VCaP (cell line): Measurements from ENCODE around the gene APOBEC4.
A peak's percentile ranks its signal among the peaks of the same experiment; 100 is the strongest.
"Not testable (repeated sequence)": the region's sequence is repeated elsewhere in the genome, so short reads cannot be mapped to it uniquely, and the experiment has no call there.

Source experiments
- H3K27ac ChIP-seq: fragments of 450-650 bp; 2 replicates; pipeline ENCODE4 v1.5.1; 2017
- TF ChIP-seq, protein P1 (sequence below): fragments of 450-650 bp; conservative IDR thresholded peaks from 2 replicates; pipeline ENCODE4 v1.5.1; 2017; ENCODE audit warnings: mild to moderate bottlenecking, moderate library complexity

Gene APOBEC4

GRCh38 chr1:183685112-183685713 is 32.1 kb upstream of the APOBEC4 start:
- TF ChIP-seq, protein P1, sequence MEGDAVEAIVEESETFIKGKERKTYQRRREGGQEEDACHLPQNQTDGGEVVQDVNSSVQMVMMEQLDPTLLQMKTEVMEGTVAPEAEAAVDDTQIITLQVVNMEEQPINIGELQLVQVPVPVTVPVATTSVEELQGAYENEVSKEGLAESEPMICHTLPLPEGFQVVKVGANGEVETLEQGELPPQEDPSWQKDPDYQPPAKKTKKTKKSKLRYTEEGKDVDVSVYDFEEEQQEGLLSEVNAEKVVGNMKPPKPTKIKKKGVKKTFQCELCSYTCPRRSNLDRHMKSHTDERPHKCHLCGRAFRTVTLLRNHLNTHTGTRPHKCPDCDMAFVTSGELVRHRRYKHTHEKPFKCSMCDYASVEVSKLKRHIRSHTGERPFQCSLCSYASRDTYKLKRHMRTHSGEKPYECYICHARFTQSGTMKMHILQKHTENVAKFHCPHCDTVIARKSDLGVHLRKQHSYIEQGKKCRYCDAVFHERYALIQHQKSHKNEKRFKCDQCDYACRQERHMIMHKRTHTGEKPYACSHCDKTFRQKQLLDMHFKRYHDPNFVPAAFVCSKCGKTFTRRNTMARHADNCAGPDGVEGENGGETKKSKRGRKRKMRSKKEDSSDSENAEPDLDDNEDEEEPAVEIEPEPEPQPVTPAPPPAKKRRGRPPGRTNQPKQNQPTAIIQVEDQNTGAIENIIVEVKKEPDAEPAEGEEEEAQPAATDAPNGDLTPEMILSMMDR, result peak; percentile 90

DNA sequence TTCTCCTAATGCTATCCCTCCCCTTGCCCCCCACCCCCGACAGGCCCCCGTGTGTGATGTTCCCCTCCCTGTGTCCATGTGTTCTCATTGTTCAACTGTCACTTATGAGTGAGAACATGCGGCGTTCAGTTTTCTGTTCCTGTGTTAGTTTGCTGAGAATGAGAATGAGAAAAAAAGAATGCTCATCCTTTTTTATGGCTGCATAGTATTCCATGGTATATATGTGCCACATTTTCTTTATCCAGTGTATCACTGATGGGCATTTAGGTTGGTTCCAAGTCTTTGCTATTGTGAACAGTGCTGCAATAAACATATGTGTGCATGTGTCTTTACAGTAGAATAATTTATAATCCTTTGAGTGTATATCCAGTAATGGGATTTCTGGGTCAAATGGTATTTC is 26.2 kb upstream of the APOBEC4 start:
- H3K27ac ChIP-seq, result not testable (repeated sequence)

More at GRCh38 chr1:183685112-183685713, 32.1 kb upstream of the APOBEC4 start:
- H3K27ac ChIP-seq, result peak overlapping the region; percentile 52

DNA sequence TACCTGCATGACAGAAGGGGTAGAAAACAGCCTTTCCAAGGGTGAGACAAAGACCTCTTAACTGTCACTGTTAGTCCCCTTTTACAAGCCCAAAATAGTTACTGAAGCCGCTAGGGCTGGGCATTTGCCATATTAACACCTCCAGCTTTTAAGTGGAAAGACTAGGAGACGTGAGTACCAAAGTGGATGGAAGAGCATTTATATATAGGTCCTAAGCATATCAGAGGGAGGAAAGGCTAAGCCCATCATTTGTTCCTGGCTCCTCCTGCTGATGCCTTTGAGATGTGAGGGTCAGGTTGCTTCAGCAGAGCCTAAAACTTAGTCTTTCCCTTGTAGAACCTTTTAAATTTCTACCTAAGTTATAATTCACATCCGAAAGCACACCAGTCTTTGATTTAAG is 25.7 kb upstream of the APOBEC4 start:
- TF ChIP-seq, protein P1, result no peak
- no peak overlapping the region for H3K27ac ChIP-seq

DNA sequence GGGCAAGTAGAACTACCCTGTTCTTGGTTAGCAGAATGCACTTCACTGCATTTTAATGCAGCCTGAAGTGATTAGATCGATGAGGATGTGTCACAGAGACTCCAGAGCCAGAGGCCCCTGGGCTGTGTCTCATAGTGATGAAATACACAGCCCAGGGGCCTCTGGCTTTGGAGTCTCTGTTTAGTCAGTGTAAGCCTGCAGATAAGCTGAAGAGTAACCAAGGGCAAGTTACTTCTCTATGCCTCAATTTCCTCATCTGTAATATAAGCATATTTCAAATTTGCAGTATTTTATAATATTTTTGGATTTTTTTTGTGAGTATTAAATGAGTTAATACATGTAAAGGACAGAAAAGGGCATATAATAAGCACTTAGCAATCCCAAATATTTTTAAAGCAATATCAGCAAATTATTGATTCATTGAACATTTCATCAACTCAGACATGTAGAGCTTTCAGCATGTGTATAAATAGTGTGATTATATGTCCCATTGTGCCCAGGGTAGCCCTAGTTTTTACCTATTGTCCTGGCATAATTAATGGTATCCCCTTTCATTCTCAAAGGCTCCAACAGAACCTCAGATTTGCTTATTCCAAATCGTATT is 23.6 kb upstream of the APOBEC4 start:
- TF ChIP-seq, protein P1, result no peak

GRCh38 chr1:183675883-183676585 is 22.9 kb upstream of the APOBEC4 start:
- TF ChIP-seq, protein P1, result no peak
- no peak overlapping the region for H3K27ac ChIP-seq

More for the DNA sequence above, 23.6 kb upstream of the APOBEC4 start:
- no peak overlapping the region for H3K27ac ChIP-seq

GRCh38 chr1:183675381-183675780 is 22.3 kb upstream of the APOBEC4 start:
- TF ChIP-seq, protein P1, result no peak
- no peak overlapping the region for H3K27ac ChIP-seq

GRCh38 chr1:183674886-183675285 is 21.8 kb upstream of the APOBEC4 start:
- TF ChIP-seq, protein P1, result no peak

DNA sequence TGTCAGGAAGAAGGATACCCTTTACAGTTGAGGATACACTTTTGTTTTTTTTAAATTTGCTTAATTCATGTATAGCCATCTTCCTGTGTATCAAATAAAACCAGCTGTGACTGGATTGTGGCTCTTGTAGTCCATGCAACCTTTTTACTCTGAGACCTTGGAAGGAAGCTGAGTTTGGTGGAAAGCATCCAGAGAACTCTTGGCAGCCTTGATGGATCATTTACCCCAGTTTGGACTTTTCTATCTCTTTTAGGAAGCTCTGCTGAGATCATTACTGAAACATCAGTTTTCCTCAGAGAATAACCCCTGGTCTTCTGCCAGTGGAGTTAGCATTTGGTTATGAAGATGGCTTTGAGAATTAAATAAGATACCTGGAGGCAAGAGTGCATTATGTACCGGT is 21.2 kb upstream of the APOBEC4 start:
- no peak overlapping the region for H3K27ac ChIP-seq
- TF ChIP-seq, protein P1, result no peak

More at GRCh38 chr1:183674886-183675285, 21.8 kb upstream of the APOBEC4 start:
- H3K27ac ChIP-seq, result no peak overlapping the region
